ENCODE data around the gene ARHGAP29.

The ARHGAP29 gene

GRCh38 chr1:94193128-94193527, 44.3 kb downstream of the ARHGAP29 start:
- TF ChIP-seq GATA2 (IDR thresholded peaks at IDR 0.05; ENCODE audit: low read depth, low read length) (no peak), GATA3 (IDR thresholded peaks at IDR 0.05; ENCODE audit: low read depth, low read length) (no peak)

GRCh38 chr1:94191216-94191615, 46.2 kb downstream of the ARHGAP29 start:
- TF ChIP-seq GATA2 (IDR thresholded peaks at IDR 0.05; ENCODE audit: low read depth, low read length) (no peak), GATA3 (IDR thresholded peaks at IDR 0.05; ENCODE audit: low read depth, low read length) (no peak)

- no peak for TF ChIP-seq GATA2 (IDR thresholded peaks at IDR 0.05; ENCODE audit: low read depth, low read length)
- no peak for TF ChIP-seq GATA3 (IDR thresholded peaks at IDR 0.05; ENCODE audit: low read depth, low read length)
Measured at GRCh38 chr1:94186946-94187345, 50.4 kb downstream of the ARHGAP29 start.

GRCh38 chr1:94183197-94183815, 54.1 kb downstream of the ARHGAP29 start:
- TF ChIP-seq GATA2 (IDR thresholded peaks at IDR 0.05; ENCODE audit: low read depth, low read length) (no peak), GATA3 (IDR thresholded peaks at IDR 0.05; ENCODE audit: low read depth, low read length) (no peak)

GRCh38 chr1:94182191-94182590, 55.2 kb downstream of the ARHGAP29 start:
- TF ChIP-seq GATA2 (IDR thresholded peaks at IDR 0.05; ENCODE audit: low read depth, low read length) (no peak), GATA3 (IDR thresholded peaks at IDR 0.05; ENCODE audit: low read depth, low read length) (no peak)

- TF ChIP-seq GATA2 (IDR thresholded peaks at IDR 0.05; ENCODE audit: low read depth, low read length) (no peak), GATA3 (IDR thresholded peaks at IDR 0.05; ENCODE audit: low read depth, low read length) (no peak)
Measured at GRCh38 chr1:94180650-94181049, 56.7 kb downstream of the ARHGAP29 start.

- no peak for TF ChIP-seq GATA3 (IDR thresholded peaks at IDR 0.05; ENCODE audit: low read depth, low read length)
- TF ChIP-seq GATA2 (IDR thresholded peaks at IDR 0.05; ENCODE audit: low read depth, low read length), result no peak
Measured at GRCh38 chr1:94178901-94179300, 58.5 kb downstream of the ARHGAP29 start.

- TF ChIP-seq GATA3 (IDR thresholded peaks at IDR 0.05; ENCODE audit: low read depth, low read length), result no peak
- no peak for TF ChIP-seq GATA2 (IDR thresholded peaks at IDR 0.05; ENCODE audit: low read depth, low read length)
Measured at GRCh38 chr1:94169126-94169525, 68.3 kb downstream of the ARHGAP29 start.

- TF ChIP-seq GATA2 (IDR thresholded peaks at IDR 0.05; ENCODE audit: low read depth, low read length), result no peak
- TF ChIP-seq GATA3 (IDR thresholded peaks at IDR 0.05; ENCODE audit: low read depth, low read length), result no peak
Measured at GRCh38 chr1:94165843-94166242, 71.5 kb downstream of the ARHGAP29 start.

GRCh38 chr1:94160811-94161210, 76.6 kb downstream of the ARHGAP29 start:
- TF ChIP-seq GATA2 (IDR thresholded peaks at IDR 0.05; ENCODE audit: low read depth, low read length) (no peak), GATA3 (IDR thresholded peaks at IDR 0.05; ENCODE audit: low read depth, low read length) (no peak)

- TF ChIP-seq GATA3 (IDR thresholded peaks at IDR 0.05; ENCODE audit: low read depth, low read length) (no peak), GATA2 (IDR thresholded peaks at IDR 0.05; ENCODE audit: low read depth, low read length) (no peak)
Measured at GRCh38 chr1:94156096-94156625, 81.2 kb downstream of the ARHGAP29 start.

GRCh38 chr1:94154989-94155388, 82.4 kb downstream of the ARHGAP29 start:
- TF ChIP-seq GATA2 (IDR thresholded peaks at IDR 0.05; ENCODE audit: low read depth, low read length), result no peak
- TF ChIP-seq GATA3 (IDR thresholded peaks at IDR 0.05; ENCODE audit: low read depth, low read length), result no peak

GRCh38 chr1:94153133-94153532, 84.3 kb downstream of the ARHGAP29 start:
- no peak for TF ChIP-seq GATA2 (IDR thresholded peaks at IDR 0.05; ENCODE audit: low read depth, low read length)
- TF ChIP-seq GATA3 (IDR thresholded peaks at IDR 0.05; ENCODE audit: low read depth, low read length), result no peak

GRCh38 chr1:94146273-94146672, 91.1 kb downstream of the ARHGAP29 start:
- TF ChIP-seq GATA2 (IDR thresholded peaks at IDR 0.05; ENCODE audit: low read depth, low read length), result no peak
- no peak for TF ChIP-seq GATA3 (IDR thresholded peaks at IDR 0.05; ENCODE audit: low read depth, low read length)

- TF ChIP-seq GATA3 (IDR thresholded peaks at IDR 0.05; ENCODE audit: low read depth, low read length), result no peak
- TF ChIP-seq GATA2 (IDR thresholded peaks at IDR 0.05; ENCODE audit: low read depth, low read length), result no peak
Measured at GRCh38 chr1:94144836-94145235, 92.5 kb downstream of the ARHGAP29 start.

GRCh38 chr1:94143809-94144176, 93.6 kb downstream of the ARHGAP29 start:
- no peak for TF ChIP-seq GATA2 (IDR thresholded peaks at IDR 0.05; ENCODE audit: low read depth, low read length)
- no peak for TF ChIP-seq GATA3 (IDR thresholded peaks at IDR 0.05; ENCODE audit: low read depth, low read length)

Data from SH-SY5Y (cell line).